ENCODE measurements around the gene PKP1.

The PKP1 gene

DNA sequence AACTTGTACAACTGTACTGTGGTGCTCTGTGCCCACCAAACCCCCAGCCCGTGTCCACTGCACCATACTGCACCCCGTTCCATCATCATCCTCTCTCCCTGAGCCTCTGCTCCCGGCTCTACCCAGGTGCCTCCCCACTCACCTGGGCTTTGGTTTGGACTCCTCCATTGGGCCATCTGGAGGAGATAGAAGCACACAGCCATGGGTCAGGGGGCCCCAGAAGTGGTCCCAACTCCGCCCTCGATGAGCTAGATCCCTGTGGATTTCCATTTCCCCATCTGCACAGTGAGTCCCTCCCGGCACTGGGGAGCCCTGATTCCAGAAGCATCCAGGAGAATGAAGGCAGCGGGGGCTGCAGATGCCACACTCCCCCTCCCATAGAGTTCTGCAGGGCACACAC lies 83.4 kb downstream of the PKP1 start:
- no peak for DNase-seq (ENCODE audit: low read depth in 2 of 2)

GRCh38 chr1:201369209-201369608 lies 85.9 kb downstream of the PKP1 start:
- no peak for DNase-seq (ENCODE audit: low read depth in 2 of 2)

- no peak for DNase-seq (ENCODE audit: low read depth in 2 of 2)
Measured at GRCh38 chr1:201370500-201370899, 87.2 kb downstream of the PKP1 start.

GRCh38 chr1:201371276-201371675 lies 88.0 kb downstream of the PKP1 start:
- DNase-seq (ENCODE audit: low read depth in 2 of 2) = no peak

- DNase-seq (ENCODE audit: low read depth in 2 of 2) = no peak
Measured at GRCh38 chr1:201371792-201372191, 88.5 kb downstream of the PKP1 start.

GRCh38 chr1:201374364-201374763 lies 91.1 kb downstream of the PKP1 start:
- no peak for DNase-seq (ENCODE audit: low read depth in 2 of 2)

DNA sequence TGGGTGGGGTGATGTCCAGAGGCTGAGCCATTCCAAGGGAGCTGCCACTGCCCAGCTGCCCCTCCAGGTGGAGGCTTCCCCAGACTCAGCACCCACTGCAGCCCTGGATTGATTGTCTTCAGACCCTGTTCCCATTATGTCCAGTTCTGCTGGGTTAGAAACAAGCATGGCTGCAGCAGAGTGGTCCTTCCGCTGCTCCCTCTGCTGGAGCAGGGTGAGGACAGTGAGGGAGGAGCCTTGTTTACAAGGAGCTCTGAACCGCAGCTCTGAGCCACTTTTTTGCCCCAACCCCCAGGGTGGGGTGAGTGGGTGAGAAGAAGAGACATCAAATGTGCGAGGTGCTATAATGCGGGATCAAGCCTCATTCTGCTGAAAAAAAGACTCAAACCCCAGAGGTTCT lies 91.9 kb downstream of the PKP1 start:
- no peak for DNase-seq (ENCODE audit: low read depth in 2 of 2)

DNA sequence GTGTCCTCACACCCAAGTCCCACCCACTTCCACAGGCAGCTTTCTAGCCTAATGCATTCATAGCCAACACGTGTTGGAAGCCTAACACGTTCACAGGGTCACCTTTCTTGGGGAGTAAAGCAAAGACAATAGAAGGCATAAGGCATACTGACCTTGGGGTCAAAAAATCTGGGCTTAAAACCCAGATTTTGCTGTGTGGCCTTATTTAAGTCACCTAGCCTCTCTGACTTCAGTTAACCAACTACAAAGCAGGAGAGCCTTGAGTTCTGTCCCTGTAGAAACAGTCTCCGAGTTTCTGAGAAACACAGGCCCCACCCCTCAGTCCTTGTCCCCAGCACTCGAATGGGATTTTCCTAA lies 92.8 kb downstream of the PKP1 start:
- no peak for DNase-seq (ENCODE audit: low read depth in 2 of 2)

DNA sequence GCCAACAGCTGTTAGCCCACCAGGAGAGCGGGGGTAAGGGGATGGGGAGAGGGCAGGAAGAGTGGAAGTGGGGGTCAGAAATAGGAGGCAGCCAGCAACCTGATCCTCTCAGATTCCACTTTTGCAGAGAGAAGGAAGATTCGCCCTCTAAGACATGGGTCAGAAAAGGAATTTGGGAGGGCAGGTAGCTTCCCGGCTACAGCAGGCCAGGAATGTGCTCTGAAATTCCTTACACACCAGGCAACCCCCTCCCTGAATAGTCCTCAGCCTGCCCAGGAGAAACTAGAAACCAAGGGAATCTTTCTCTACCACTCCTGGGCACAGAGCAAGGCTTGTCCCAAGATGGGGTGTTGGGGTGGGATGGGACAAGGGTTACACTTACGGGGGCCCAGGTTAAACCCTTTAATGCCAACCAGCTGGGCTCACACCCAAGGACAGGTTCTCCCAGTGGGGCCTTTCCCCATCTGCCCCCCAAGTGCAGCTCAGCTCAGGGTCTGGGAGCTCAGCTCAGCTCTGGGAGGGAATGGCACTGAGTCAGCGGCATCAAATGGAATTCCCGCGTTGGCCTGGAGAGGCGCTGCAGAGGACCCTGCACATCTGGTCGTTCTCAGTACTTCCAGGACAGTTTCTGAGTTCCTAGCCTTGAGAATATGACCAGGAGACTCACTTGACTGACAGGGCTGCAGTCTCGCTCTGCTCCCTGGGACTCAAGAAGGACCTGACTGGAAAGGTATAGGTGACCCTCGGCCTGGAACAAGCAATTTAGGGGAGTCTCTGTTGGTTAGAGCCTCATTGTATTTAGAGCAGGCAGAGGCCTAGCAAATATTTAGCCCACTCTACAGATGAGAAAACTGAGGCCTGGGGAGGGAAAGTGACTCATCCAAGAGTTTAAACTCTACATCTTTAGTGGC lies 93.4 kb downstream of the PKP1 start:
- no peak for DNase-seq (ENCODE audit: low read depth in 2 of 2)

DNA sequence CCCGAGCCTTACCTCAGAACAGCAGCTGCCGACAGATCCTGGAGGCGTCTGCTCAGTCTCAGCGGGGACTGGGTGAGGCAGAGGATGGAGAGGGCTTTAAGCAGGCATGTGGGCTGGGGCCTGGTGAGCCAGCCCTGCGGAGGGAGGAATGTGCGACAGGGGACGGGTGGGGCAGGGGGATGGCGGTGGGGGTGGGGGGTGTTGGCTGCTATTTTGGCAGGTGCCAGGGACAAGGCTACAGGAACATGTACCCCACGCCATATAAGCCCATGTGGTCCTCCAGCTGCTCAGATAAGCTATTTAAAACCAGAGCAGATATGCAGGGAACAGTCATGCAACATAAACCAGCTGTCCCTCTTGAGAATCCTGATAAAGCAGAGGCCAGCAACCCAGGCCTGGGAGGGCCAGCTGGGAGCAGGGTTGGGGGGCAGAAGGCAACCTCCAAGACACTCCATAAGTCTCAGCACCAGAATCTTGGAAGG lies 94.3 kb downstream of the PKP1 start, which contains the start of gene TNNT2:
Gene TNNT2, minus strand, starts transcription at position 70 of the 482 bp plus-strand sequence. CDS start 4,426 bp downstream, outside the sequence.
- no peak for DNase-seq (ENCODE audit: low read depth in 2 of 2)

GRCh38 chr1:201378804-201379203 lies 95.5 kb downstream of the PKP1 start:
- DNase-seq (ENCODE audit: low read depth in 2 of 2) = no peak

DNA sequence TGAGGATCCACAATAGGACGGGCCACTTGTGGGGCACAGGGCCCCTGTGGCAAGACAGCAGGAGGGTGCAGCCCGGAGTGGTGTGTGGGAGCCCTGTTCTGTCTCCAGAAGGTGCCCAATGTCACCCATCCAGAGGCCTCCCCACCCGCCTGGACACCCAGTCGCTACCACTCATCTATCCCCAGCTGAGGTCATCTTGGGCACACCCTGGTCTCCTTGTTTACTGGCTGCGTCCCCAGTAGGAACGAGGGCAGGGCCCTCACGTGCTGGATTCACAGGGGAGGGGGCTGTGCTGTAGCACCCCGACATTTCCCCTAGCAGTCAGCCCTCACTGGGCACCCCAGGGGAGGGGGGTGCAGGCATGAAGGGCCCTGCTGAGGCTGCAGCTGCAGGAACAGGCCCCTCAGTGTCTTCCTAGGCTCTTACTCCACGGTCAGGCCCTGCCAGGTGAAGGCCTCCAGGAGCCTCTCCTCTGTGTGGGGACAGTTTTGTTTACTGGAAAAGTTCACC lies 96.5 kb downstream of the PKP1 start:
- no peak for DNase-seq (ENCODE audit: low read depth in 2 of 2)

DNA sequence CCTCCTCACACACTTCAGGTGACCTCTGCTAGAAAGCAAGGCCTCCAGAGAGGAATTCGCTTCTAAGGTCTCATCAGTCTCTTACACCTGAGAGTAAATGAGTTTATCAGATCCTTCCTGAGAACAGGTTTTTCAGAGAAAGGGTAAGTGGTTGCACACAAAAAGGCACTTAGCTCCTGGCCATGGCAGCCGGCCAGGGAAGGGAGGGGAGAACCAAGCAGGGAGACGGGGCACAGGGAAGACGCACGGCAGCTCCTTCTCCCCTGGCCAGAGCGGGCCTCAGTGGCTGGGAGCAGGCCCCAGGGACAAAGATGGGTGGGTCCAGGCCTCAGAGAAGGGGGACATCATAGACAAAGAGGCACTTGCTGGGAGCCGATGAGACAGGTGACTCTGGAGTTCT lies 97.8 kb downstream of the PKP1 start:
- no peak for DNase-seq (ENCODE audit: low read depth in 2 of 2)

All from stimulated activated CD8-positive, alpha-beta memory T cell treated with anti-CD3 and anti-CD28 coated beads, Interleukin-15, amount 100 ng/mL, for 48 hours (primary cell).